EL (cell line): ENCODE data around the gene SHOX.
"Not testable (repeated sequence)": the region's sequence is repeated elsewhere in the genome, so short reads cannot be mapped to it uniquely, and the experiment has no call there.

ENCODE experiments used
- DNase-seq: peaks from one replicate; pipeline ENCODE4 v3.0.0-alpha.2; 2016

Gene SHOX

GRCh38 chrX:622802-623201 lies 7.8 kb upstream of the SHOX start:
- not testable (repeated sequence) for DNase-seq

GRCh38 chrX:623268-623598 lies 7.4 kb upstream of the SHOX start:
- no peak for DNase-seq

GRCh38 chrX:623599-624315 lies 6.8 kb upstream of the SHOX start:
- DNase-seq, result peak; percentile 84

- peak; percentile 73 for DNase-seq
Observed at GRCh38 chrX:625137-625691, 5.4 kb upstream of the SHOX start.

GRCh38 chrX:626047-626446 lies 4.5 kb upstream of the SHOX start:
- DNase-seq, result not testable (repeated sequence)

- peak; percentile 69 for DNase-seq
Observed at GRCh38 chrX:626745-627509, 3.7 kb upstream of the SHOX start.

GRCh38 chrX:627510-627981 lies 3.0 kb upstream of the SHOX start:
- DNase-seq, result peak; percentile 43

- DNase-seq, result no peak
Observed at GRCh38 chrX:627995-628394, 2.6 kb upstream of the SHOX start.

- DNase-seq, result no peak
Observed at GRCh38 chrX:629230-630006, 1.2 kb upstream of the SHOX start.

GRCh38 chrX:630007-630611 lies 482 bp upstream of the SHOX start:
- DNase-seq, result no peak

- no peak for DNase-seq
Observed at GRCh38 chrX:631802-632365, 1.3 kb downstream of the SHOX start.

- peak; percentile 61 for DNase-seq
Observed at GRCh38 chrX:632366-633042, 1.9 kb downstream of the SHOX start.

GRCh38 chrX:633043-633984 lies 2.7 kb downstream of the SHOX start:
- DNase-seq, result peak; percentile 46

GRCh38 chrX:633985-634958 lies 3.7 kb downstream of the SHOX start:
- DNase-seq, result peak; percentile 48

GRCh38 chrX:635428-636090 lies 5.0 kb downstream of the SHOX start:
- DNase-seq, result peak; percentile 71

GRCh38 chrX:636981-637659 lies 6.5 kb downstream of the SHOX start:
- DNase-seq, result peak; percentile 35

GRCh38 chrX:637660-638481 lies 7.3 kb downstream of the SHOX start:
- DNase-seq, result no peak
